Panc1 (cell line): ENCODE results near the gene NINL. TPM values are rescaled to one million over a fixed set of nuclear protein-coding genes. Genes with fewer than 3 reads are reported as not detected.

Experiments
- ATAC-seq: fragments of 200-7000 bp; cut with Tn5 transposase; 2 replicates; pipeline ENCODE4 v1.9.1; 2020; ENCODE audit warnings: mild to moderate bottlenecking, moderate library complexity
- BruUV-seq: library from RNA; stranded (reverse); fragments of 400-500 nt; replicated peaks from 2 replicates; lab custom pipeline; 2021; lab: Mats Ljungman, UMichigan
- CTCF ChIA-PET: fragments of 300-600 bp; sonication (Branson Sonifier 250); formaldehyde crosslinking; loops from one replicate; lab custom pipeline; 2022; ENCODE audit warnings: antibody characterized with exemption; lab: Charles Lee
- POLR2A ChIA-PET: fragments of 300-600 bp; sonication (Branson Sonifier 250); formaldehyde crosslinking; loops from one replicate; lab custom pipeline; 2022; ENCODE audit warnings: antibody characterized with exemption; lab: Charles Lee
- DNase-seq: peaks from one replicate; pipeline ENCODE4 v3.0.0-alpha.2; 2010; ENCODE audit warnings: low read depth, low spot score
- H3K27ac ChIP-seq: 2 replicates; pipeline ENCODE4 v1.5.1; 2011; ENCODE audit warnings: mild to moderate bottlenecking, low read length, inconsistent platforms
- H3K27me3 ChIP-seq: fragments of 200-500 bp; sonication (Bioruptor generic); 2 replicates; pipeline ENCODE4 v1.6.0; 2014; ENCODE audit warnings: low read length, inconsistent platforms; ENCODE audit not compliant: control insufficient read depth, insufficient read depth
- H3K36me3 ChIP-seq: fragments of 200-500 bp; sonication (Bioruptor generic); 2 replicates; pipeline ENCODE4 v1.5.1; 2014; ENCODE audit warnings: inconsistent platforms, mild to moderate bottlenecking, low read length, moderate library complexity; ENCODE audit not compliant: control insufficient read depth, insufficient read depth
- H3K4me1 ChIP-seq: 2 replicates; pipeline ENCODE4 v1.5.1; 2011; ENCODE audit warnings: inconsistent platforms, mild to moderate bottlenecking, low read length, moderate library complexity; ENCODE audit not compliant: control insufficient read depth, insufficient read depth
- H3K4me3 ChIP-seq, 2 experiments: 2 replicates each; pipeline ENCODE4 v1.5.1; 2011 to 2012; ENCODE audit warnings: low read depth in 2 of 2, low read length in 2 of 2, mild to moderate bottlenecking in 2 of 2, inconsistent platforms in 1 of 2, moderate library complexity in 1 of 2
- H3K9me3 ChIP-seq: fragments of 200-500 bp; sonication (Bioruptor generic); 2 replicates; pipeline ENCODE4 v1.5.1; 2014; ENCODE audit warnings: low read depth, mild to moderate bottlenecking, inconsistent platforms, low read length, moderate library complexity; ENCODE audit not compliant: control insufficient read depth, insufficient read depth
- CTCF ChIP-seq: fragments of 450-650 bp; IDR thresholded peaks from 2 replicates; pipeline ENCODE4 v1.5.1; 2017; ENCODE audit warnings: mild to moderate bottlenecking
- POLR2AphosphoS5 ChIP-seq: IDR thresholded peaks from 2 replicates; pipeline ENCODE4 v1.6.1; 2012; ENCODE audit warnings: mild to moderate bottlenecking, low read depth, low read length, moderate library complexity
- REST ChIP-seq, 2 experiments: IDR thresholded peaks; 2 replicates each; pipeline ENCODE4 v1.6.1; 2011 to 2012; ENCODE audit warnings: low read depth in 2 of 2, control low read depth in 1 of 2, low read length in 1 of 2, mild to moderate bottlenecking in 1 of 2, moderate library complexity in 1 of 2; ENCODE audit not compliant: insufficient read depth in 1 of 2
- SIN3A ChIP-seq: IDR thresholded peaks from 2 replicates; pipeline ENCODE4 v1.6.1; 2012; ENCODE audit warnings: low read depth, mild to moderate bottlenecking, low read length, moderate library complexity, borderline replicate concordance; ENCODE audit not compliant: insufficient read depth
- TCF7L2 ChIP-seq: IDR thresholded peaks from 2 replicates; pipeline ENCODE4 v1.6.1; 2011; ENCODE audit warnings: mild to moderate bottlenecking, low read depth, low read length, inconsistent platforms
- in situ Hi-C: cut with HindIII; loops from 2 replicates; pipeline ENCODE4 v1.10.0; 2016; ENCODE audit warnings: low sequenced_read_pairs, low pct_unique_long_range_greater_than_20kb
- intact Hi-C: fragments of 100-400 bp; cut with micrococcal nuclease; formaldehyde crosslinking; loops from one replicate; pipeline ENCODE4 v1.10.0; 2022; ENCODE audit not compliant: unreplicated experiment
- total RNA-seq: library from RNA; stranded (reverse); gene quantifications from one replicate; pipeline ENCODE4 v1.2.1, GENCODE V29; 2021; ENCODE audit not compliant: unreplicated experiment

Gene NINL
- total RNA-seq, 1 experiment from 2014 or later, result 25.0 TPM

GRCh38 chr20:25444556-25444955 is 140.8 kb downstream of the NINL start:
- intact Hi-C loops (no loop called here), in situ Hi-C loops (no loop called here)
- BruUV-seq, result no TSS peak
- no peaks in the 10 kb centered on the region for H3K9me3 ChIP-seq
- TF ChIP-seq TCF7L2, result no peak
- no peak for TF ChIP-seq POLR2AphosphoS5
- no peak for TF ChIP-seq CTCF
- no peak for TF ChIP-seq SIN3A
- DNase-seq, result no peak
- H3K27me3 ChIP-seq, result no peaks in the 10 kb centered on the region
- CTCF ChIA-PET, result no interaction called here
- no peak for ATAC-seq
- no peak overlapping the region for H3K27ac ChIP-seq
- H3K4me1 ChIP-seq, result no peaks in the 10 kb centered on the region
- POLR2A ChIA-PET, result no interaction called here
- H3K4me3 ChIP-seq, result no peak overlapping the region
- H3K36me3 ChIP-seq, result peaks cover 9% of the 10 kb centered on the region; the same call in 1 of the 2 replicates

GRCh38 chr20:25439328-25439727 is 146.0 kb downstream of the NINL start:
- H3K36me3 ChIP-seq, result peaks cover 9% of the 10 kb centered on the region; the same call in 1 of the 2 replicates
- no peaks in the 10 kb centered on the region for H3K27me3 ChIP-seq
- CTCF ChIA-PET, result no interaction called here
- in situ Hi-C loops, result no loop called here
- H3K4me1 ChIP-seq, result no peaks in the 10 kb centered on the region
- BruUV-seq, result no TSS peak
- POLR2A ChIA-PET, result interaction anchor here (0.6 kb wide), 1 partner anchor 47 kb away, joined by 3 read pairs; no protein-coding TSS in a partner anchor
- no peaks in the 10 kb centered on the region for H3K9me3 ChIP-seq
- TF ChIP-seq CTCF, result no peak
- no peak for TF ChIP-seq REST (IDR thresholded peaks at IDR 0.05; ENCODE audit: insufficient read depth in 1 of 2, low read depth in 2 of 2, low read length in 1 of 2)
- no peak for TF ChIP-seq POLR2AphosphoS5
- no peak for TF ChIP-seq TCF7L2
- TF ChIP-seq SIN3A, result no peak
- DNase-seq, result no peak
- no peak overlapping the region for H3K4me3 ChIP-seq
- intact Hi-C loops, result no loop called here
- no peak for ATAC-seq
- H3K27ac ChIP-seq, result no peak overlapping the region
